Cardiac septum (tissue), 1 donor: ENCODE measurements around the gene ARHGEF11. TPM values are rescaled to one million over a fixed set of nuclear protein-coding genes. Genes with fewer than 3 reads are reported as not detected.

Experiments
- DNase-seq: peaks from one replicate; pipeline ENCODE4 v3.0.0-alpha.2; 2020; ENCODE audit warnings: low spot score
- intact Hi-C: fragments of 100-400 bp; cut with DNase I; formaldehyde crosslinking; loops from one replicate; pipeline ENCODE4 v1.14.0; 2022
- total RNA-seq: library from RNA; stranded (reverse); fragmentation: NEBNext Ultra II Directional; extraction: Animal tissue kit (Norgen Biotek cat#: 25700); gene quantifications from one replicate; pipeline ENCODE4 v1.2.1, GENCODE V29; 2021
- donor health status: DM: no; HTN: no; CAD: no.

ARHGEF11 gene
- total RNA-seq, 1 donor from 2014 or later, result 29.8 TPM

- DNase-seq, result no peak
- intact Hi-C loops, result no loop called here
These were observed 121.7 kb downstream of the ARHGEF11 start for GRCh38 chr1:156923670-156924477.

GRCh38 chr1:156922986-156923669, 122.4 kb downstream of the ARHGEF11 start:
- intact Hi-C loops, result no loop called here
- no peak for DNase-seq

- no peak for DNase-seq
- intact Hi-C loops, result loop anchor here (2.0 kb wide), 1 partner anchor 26 kb away; no protein-coding TSS in a partner anchor
These were observed 124.5 kb downstream of the ARHGEF11 start for GRCh38 chr1:156921053-156921529.

- intact Hi-C loops, result loop anchor here (2.0 kb wide), 1 partner anchor 26 kb away; no protein-coding TSS in a partner anchor
- peak; percentile 86 for DNase-seq
These were observed 125.1 kb downstream of the ARHGEF11 start, which contains the start of gene LRRC71 for GRCh38 chr1:156920233-156921052. Gene LRRC71 (plus strand): TSS chr1:156920632. CDS start chr1:156920804, 172 bp downstream.

- no peak for DNase-seq
- intact Hi-C loops, result no loop called here
These were observed 131.1 kb downstream of the ARHGEF11 start for GRCh38 chr1:156914440-156914856.

GRCh38 chr1:156913809-156914387, 131.6 kb downstream of the ARHGEF11 start:
- intact Hi-C loops, result no loop called here

GRCh38 chr1:156912861-156913808, 132.4 kb downstream of the ARHGEF11 start:
- no peak for DNase-seq
- intact Hi-C loops, result no loop called here

More at GRCh38 chr1:156913809-156914387, 131.6 kb downstream of the ARHGEF11 start:
- DNase-seq, result no peak

- no peak for DNase-seq
- intact Hi-C loops, result no loop called here
These were observed 133.2 kb downstream of the ARHGEF11 start for GRCh38 chr1:156912310-156912709.

GRCh38 chr1:156911577-156912298, 133.8 kb downstream of the ARHGEF11 start:
- intact Hi-C loops, result no loop called here
- no peak for DNase-seq

- intact Hi-C loops, result no loop called here
- no peak for DNase-seq
These were observed 135.2 kb downstream of the ARHGEF11 start for GRCh38 chr1:156910309-156910782.

- DNase-seq, result no peak
- intact Hi-C loops, result no loop called here
These were observed 135.9 kb downstream of the ARHGEF11 start for GRCh38 chr1:156909671-156910070.

GRCh38 chr1:156908955-156909354, 136.6 kb downstream of the ARHGEF11 start:
- DNase-seq, result no peak
- intact Hi-C loops, result no loop called here

- intact Hi-C loops, result no loop called here
- no peak for DNase-seq
These were observed 137.0 kb downstream of the ARHGEF11 start for GRCh38 chr1:156908541-156908940.

GRCh38 chr1:156906206-156906906, 139.2 kb downstream of the ARHGEF11 start:
- intact Hi-C loops, result no loop called here
- no peak for DNase-seq

GRCh38 chr1:156905651-156906050, 139.9 kb downstream of the ARHGEF11 start:
- intact Hi-C loops, result no loop called here

GRCh38 chr1:156905176-156905575, 140.4 kb downstream of the ARHGEF11 start:
- intact Hi-C loops, result no loop called here
- DNase-seq, result no peak

More at GRCh38 chr1:156905651-156906050, 139.9 kb downstream of the ARHGEF11 start:
- DNase-seq, result no peak
